Cardiac muscle cell (in vitro differentiated cells and primary cell): ENCODE measurements around the gene LCN2. TPM values are rescaled to one million over a fixed set of nuclear protein-coding genes. Genes with fewer than 3 reads are reported as not detected.

Experiments used
- DNase-seq, 2 donors: peaks; one replicate each; pipeline versions ENCODE4 v3.0.0 to v3.0.0-alpha.2; 2010 to 2017; ENCODE audit warnings: low read depth in 1 of 2, low spot score in 1 of 2
- H3K27ac ChIP-seq: fragments of 200-600 bp; sonication (generic); 2 replicates; pipeline ENCODE4 v1.5.1; 2016
- H3K27me3 ChIP-seq: fragments of 200-600 bp; sonication (generic); 2 replicates; pipeline ENCODE4 v1.6.0; 2016; ENCODE audit warnings: control low read depth
- H3K36me3 ChIP-seq: fragments of 200-600 bp; sonication (generic); 2 replicates; pipeline ENCODE4 v1.5.1; 2016; ENCODE audit warnings: control low read depth
- H3K4me1 ChIP-seq: fragments of 200-600 bp; sonication (generic); 2 replicates; pipeline ENCODE4 v1.8.1; 2017; ENCODE audit warnings: low read depth, mild to moderate bottlenecking, mixed run types
- H3K4me3 ChIP-seq: fragments of 200-600 bp; sonication (generic); 2 replicates; pipeline ENCODE4 v1.5.1; 2016; ENCODE audit warnings: mild to moderate bottlenecking
- H3K9me3 ChIP-seq: fragments of 200-600 bp; sonication (generic); 2 replicates; pipeline ENCODE4 v1.5.1; 2017; ENCODE audit warnings: low read depth, mild to moderate bottlenecking, control low read depth
- CTCF ChIP-seq: IDR thresholded peaks from 2 replicates; pipeline ENCODE4 v1.5.1; 2012; ENCODE audit warnings: low read depth, mild to moderate bottlenecking, low read length
- polyA plus RNA-seq: library from polyadenylated mRNA; unstranded; fragments of >200 nt; fragmentation: Nextera tagmentation; extraction: Ambion mirVana; gene quantifications from 2 replicates; pipeline ENCODE4 v1.2.1, GENCODE V29; 2016
- total RNA-seq: library from RNA; depleted of rRNA; stranded (reverse); fragments of >200 nt; gene quantifications from 2 replicates; pipeline ENCODE4 v1.2.3, GENCODE V29; 2016

LCN2 gene
- total and polyA plus RNA-seq, 2 experiments from 2014 or later: not detected

GRCh38 chr9:128159784-128160602 lies 10.7 kb downstream of the LCN2 start, which contains the start of gene BBLN:
Gene BBLN, plus strand, starts transcription at chr9:128160265. Its CDS starts 143 bp downstream, at chr9:128160408.
- H3K27ac ChIP-seq: no peak within 1 kb of the TSS
- H3K36me3 ChIP-seq: peaks cover 9% of the 10 kb centered on the region
- H3K27me3 ChIP-seq: no peaks in the 10 kb centered on the region
- no peaks in the 10 kb centered on the region for H3K4me1 ChIP-seq
- no peaks in the 10 kb centered on the region for H3K9me3 ChIP-seq
- H3K4me3 ChIP-seq: peak within 1 kb of the TSS; percentile 76
- peak; percentile 96 for DNase-seq
- no peak for TF ChIP-seq CTCF

GRCh38 chr9:128160603-128160987 lies 11.3 kb downstream of the LCN2 start:
- Histone ChIP-seq H3K27me3 (no peaks in the 10 kb centered on the region), H3K4me3 (peak overlapping the region; percentile 76), H3K4me1 (no peaks in the 10 kb centered on the region), H3K36me3 (peaks cover 9% of the 10 kb centered on the region), H3K9me3 (no peaks in the 10 kb centered on the region), H3K27ac (no peak overlapping the region)
- DNase-seq: peak in 1 of 2 donors; percentile 22
- no peak for TF ChIP-seq CTCF

GRCh38 chr9:128161215-128161902 lies 12.1 kb downstream of the LCN2 start:
- no peaks in the 10 kb centered on the region for H3K9me3 ChIP-seq
- no peaks in the 10 kb centered on the region for H3K27me3 ChIP-seq
- peaks cover 16% of the 10 kb centered on the region for H3K36me3 ChIP-seq
- TF ChIP-seq CTCF: no peak
- H3K4me1 ChIP-seq: no peaks in the 10 kb centered on the region
- H3K27ac ChIP-seq: no peak overlapping the region
- no peak for DNase-seq
- H3K4me3 ChIP-seq: no peak overlapping the region

- Histone ChIP-seq H3K27me3 (no peaks in the 10 kb centered on the region), H3K4me1 (no peaks in the 10 kb centered on the region), H3K36me3 (peaks cover 26% of the 10 kb centered on the region), H3K27ac (no peak overlapping the region), H3K4me3 (no peak overlapping the region), H3K9me3 (no peaks in the 10 kb centered on the region)
- no peak for TF ChIP-seq CTCF
- DNase-seq: peak in 1 of 2 donors; percentile 28
These were observed 13.2 kb downstream of the LCN2 start for GRCh38 chr9:128162215-128163026.

- TF ChIP-seq CTCF: no peak
- no peak for DNase-seq
- peaks cover 27% of the 10 kb centered on the region for H3K36me3 ChIP-seq
These were observed 13.8 kb downstream of the LCN2 start for GRCh38 chr9:128163027-128163515.

More at GRCh38 chr9:128163027-128163515, 13.8 kb downstream of the LCN2 start:
- Histone ChIP-seq H3K27me3 (no peaks in the 10 kb centered on the region), H3K27ac (no peak overlapping the region), H3K4me3 (no peak overlapping the region), H3K9me3 (no peaks in the 10 kb centered on the region), H3K4me1 (no peaks in the 10 kb centered on the region)
